ENCODE data around the gene BICC1. TPM values are rescaled to one million over a fixed set of nuclear protein-coding genes. Genes with fewer than 3 reads are reported as not detected.
A peak's percentile ranks its signal among the peaks of the same experiment; 100 is the strongest.

Gene BICC1
- total RNA-seq, 1 donor from 2014 or later: 8.8 TPM

DNA sequence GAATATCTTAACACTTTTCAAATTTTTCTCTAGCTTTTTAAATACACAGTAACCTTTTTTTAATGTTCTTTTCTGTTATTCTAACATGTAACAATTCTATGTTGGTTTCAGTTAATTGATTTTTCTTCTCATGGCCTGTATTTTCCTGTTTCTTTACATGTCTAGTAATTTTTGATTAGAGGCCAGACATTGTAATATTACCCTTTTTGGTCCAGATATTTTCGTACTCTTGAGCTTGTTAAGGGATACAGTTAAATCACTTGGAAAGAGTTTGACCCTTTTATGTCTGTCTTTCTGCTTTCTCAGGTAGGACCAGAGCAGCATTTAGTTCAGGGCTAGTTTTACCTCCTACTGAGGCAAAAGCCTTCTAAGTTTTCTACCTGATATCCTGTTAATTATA lies 45.0 kb downstream of the BICC1 start:
- DNase-seq (ENCODE audit: extremely low read depth, low read depth, low spot score): no peak

DNA sequence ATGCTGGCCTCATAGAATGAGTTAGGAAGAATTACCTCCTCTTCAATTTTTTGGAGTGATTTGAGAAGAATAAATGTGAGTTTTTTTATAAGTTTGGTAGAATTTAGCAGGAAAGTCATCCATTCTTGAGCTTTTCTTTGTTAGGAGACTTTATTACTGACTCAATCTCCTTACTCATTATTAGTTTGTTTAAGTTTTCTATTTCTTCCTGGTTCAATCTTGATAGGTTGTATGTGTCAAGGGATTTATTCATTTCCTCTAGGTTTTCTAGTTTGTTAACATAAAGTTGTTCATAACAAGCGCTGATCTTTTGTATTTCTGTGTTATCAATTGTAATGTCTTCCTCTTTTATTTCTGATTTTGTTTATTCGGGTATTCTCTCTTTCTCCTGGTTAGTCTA lies 47.4 kb downstream of the BICC1 start:
- DNase-seq (ENCODE audit: extremely low read depth, low read depth, low spot score): no peak

DNA sequence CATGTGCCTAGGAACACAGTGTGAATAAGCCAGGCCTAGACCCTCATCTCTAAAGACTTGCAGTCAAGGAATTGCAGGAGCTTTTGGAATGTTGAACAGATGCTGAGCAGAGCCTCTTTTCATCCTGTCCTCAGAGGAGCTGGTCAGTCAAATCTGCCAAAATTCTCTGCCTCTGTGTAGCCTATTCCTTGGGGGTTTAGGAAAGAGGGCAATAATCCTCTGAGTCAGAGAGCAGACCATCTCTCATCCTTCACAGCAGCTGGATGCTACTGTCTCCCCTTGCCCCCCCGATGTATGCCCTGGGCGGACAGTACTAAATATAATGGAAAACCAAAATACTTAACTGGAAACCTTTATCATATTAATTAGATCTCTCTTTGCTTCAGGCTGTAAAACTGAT lies 52.6 kb downstream of the BICC1 start:
- no peak for DNase-seq (ENCODE audit: extremely low read depth, low read depth, low spot score)

DNA sequence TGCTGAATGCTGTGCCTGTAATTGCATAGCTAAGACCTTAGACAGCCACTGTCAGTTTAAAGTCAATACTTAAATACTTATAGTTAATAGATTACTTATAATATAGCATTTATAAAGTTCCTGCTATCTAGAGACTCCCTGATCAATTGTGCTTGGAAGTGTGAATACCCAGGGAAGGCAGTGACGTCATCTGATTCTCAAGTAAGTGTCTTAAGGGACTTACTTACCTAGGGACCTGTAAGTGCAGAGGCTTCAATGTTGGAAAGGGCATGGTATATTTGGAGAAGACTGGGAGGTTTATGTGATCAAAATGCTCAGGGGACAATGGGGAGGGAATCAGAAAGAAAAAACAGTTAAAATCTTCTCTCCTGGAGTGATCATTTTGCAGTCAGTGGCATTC lies 55.0 kb downstream of the BICC1 start:
- no peak for DNase-seq (ENCODE audit: extremely low read depth, low read depth, low spot score)

DNA sequence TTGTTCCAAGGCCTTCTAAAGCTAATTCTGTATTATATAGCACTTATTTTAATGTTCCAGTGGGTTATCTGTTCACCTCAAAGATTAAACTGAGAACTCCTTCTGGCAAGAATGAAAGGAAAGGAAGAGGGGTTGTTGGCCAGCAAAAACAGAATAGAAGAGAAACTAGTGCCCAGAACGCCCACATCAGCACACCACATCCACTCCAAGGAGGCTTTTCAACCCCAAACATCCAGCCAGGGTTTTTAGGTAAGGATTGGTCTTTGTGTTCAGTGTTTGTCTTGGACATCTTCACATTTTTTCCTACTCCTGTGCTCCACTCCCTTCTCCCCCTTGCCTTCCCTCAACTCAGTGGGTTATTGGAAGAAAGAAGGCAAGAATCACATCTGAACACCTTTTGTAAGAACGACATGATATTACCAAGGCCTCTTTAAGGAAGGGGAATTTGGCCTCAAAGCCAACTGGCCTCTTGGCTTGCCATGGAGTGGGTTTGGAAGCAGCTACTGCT lies 55.8 kb downstream of the BICC1 start:
- no peak for DNase-seq (ENCODE audit: extremely low read depth, low read depth, low spot score)

DNA sequence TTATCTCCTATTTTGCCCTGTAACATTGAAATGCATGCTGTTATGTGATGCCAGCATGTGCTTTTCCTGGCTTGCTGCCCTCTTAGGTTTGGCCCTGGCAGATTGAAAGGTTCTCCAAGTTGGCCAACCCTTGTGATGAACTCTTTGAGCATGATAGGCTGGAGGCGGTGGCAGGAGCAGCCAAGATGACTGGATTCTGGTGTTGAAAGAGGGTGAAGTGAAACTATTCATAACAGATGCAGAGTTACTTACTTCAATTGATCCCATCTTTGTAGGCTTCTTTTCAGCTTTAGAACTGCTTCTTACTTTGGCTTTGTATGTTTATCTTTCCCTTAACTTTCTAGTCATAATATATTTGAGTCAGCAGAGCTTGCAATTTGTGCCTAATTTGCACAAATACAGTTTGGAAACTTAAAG lies 57.6 kb downstream of the BICC1 start:
- DNase-seq (ENCODE audit: extremely low read depth, low read depth, low spot score): no peak

DNA sequence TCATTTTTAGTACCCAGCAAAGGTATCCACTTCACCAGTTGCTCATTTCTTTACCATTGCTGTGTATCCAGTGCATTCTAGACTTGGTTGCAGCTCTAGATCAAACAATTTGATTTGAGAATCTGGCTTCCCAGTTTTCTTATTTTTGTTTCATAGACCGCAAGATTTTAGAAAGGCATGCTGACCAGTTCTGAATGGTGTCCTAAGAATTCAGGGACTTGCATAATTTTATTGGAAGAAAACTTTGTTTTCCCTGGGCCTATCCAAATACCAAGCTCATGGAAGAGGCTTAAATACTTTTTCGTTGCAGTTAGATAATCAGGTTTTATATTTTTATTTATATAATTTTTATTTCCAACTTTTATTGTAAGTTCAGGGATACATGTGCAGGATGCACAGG lies 58.3 kb downstream of the BICC1 start:
- DNase-seq (ENCODE audit: extremely low read depth, low read depth, low spot score): no peak

DNA sequence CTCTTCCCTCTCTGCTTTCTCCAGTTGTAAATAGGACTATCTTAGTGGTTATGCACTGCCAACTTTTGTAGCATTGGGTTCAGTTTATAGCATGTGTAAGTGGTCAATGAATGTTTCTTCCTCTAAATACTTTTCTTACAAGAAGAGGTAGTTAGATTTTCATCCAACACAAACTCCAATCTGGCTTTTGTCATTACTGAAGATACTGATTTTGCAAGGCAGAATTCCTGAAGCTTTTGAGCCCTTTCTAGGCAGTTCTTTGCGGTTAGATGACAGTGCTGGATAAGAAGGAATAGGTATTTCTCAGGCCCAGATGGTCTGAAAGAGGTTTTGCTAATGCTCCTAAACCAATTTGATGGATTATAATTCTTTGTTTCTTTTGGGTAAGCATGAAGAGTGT lies 60.5 kb downstream of the BICC1 start:
- DNase-seq (ENCODE audit: extremely low read depth, low read depth, low spot score): no peak

DNA sequence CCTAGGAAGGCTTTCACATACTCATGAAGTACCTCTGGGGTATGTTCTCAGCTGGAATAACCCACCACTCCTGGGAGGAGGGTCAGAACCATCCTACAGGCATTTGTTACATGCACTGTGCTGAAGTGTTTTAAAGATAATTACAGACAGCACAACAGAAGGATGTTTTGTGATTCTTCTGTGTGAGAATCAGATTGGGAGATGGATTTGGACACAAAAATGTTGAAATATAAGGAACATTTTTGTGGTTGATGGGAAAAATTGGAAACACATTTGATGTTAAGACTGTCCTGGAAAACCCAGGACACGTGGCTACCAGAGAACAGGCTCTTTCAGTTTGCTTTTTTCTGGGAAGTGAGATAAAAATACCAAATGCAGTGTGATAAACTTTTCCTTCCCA lies 61.4 kb downstream of the BICC1 start:
- no peak for DNase-seq (ENCODE audit: extremely low read depth, low read depth, low spot score)

DNA sequence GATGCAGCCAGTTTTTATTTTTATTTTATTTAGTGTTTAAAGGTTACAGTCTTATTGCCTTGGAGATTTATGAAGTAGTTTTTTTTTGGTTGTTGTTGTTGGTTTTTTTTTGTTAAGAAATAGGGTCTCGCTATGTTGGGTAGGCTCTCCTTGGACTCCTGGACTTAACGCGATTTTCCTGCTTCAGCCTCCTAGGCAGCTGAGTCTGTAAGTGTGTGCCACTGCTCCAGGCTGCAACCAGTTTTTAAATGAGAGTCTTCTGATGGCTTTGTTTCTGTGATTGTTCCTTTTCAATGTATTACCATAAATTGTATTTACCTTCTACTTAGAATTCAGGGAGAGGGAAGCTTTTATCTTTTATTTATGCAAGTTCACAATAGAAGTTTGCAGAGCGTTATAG lies 62.8 kb downstream of the BICC1 start:
- DNase-seq (ENCODE audit: extremely low read depth, low read depth, low spot score): no peak

DNA sequence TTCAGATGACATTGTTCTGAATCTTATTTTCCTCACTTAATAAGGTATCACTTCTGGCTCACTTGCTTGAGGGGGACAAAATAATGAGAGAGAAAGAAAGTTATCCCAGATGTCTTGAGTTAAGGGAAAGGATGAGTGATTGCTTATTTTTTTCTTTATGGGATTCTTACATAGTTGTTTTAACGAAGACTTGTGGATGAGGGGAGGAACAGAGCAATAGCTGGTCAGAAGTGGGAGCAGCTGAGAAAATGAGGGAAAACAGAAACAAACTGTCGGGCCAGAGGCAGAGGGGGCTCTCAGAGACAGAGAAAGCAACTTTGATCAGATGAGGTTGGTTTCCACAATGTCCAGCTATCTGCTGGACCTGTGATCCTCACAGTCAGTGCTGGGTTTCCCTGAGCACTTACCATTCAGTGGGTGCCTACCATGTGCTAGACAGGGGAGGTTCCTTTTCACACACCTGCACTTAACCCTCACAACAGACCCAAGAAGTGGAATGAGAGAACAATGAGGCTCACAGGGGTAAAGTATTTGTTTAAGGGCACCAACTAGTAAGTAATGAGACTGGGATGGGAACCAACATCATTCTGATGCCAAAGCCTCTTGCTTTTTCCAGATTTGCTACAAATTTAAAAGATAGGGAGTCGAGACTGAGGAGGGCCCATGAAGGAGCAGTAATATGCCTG lies 64.2 kb downstream of the BICC1 start:
- DNase-seq (ENCODE audit: extremely low read depth, low read depth, low spot score): no peak

DNA sequence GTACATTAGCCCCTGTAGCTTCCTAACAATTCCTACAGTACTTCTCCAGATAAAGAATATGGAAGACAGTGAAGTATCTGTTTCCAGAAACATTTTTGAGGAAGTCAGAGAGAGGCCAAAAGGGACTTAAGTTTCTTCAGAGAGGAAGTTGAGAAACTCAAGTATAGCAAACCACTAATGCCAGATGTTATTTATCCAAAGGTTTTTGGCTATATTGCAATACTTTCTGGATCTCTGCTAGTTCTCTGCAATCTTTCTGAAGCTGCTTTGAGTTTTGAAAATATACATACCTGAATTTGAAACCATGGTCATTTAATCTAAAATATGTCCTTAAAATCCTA lies 64.7 kb downstream of the BICC1 start:
- DNase-seq (ENCODE audit: extremely low read depth, low read depth, low spot score): no peak

DNA sequence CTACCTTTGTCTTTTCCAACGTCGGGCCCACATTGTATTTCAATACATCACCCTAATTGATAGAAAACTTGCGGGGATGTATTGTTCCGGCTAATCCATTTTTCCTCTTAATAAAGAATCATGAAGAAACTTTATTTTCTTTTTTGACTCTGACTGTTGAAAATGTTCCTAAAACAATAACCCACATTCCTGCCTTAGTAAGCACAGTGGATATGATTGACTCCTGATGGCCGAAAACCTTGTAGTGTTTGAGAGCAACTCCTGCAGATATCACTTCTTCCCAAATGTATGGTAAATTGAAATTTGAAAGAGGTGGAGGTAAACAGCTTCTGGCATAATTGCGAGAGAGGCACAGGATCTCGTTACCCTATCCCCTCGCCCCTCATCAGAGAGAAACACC lies 65.7 kb downstream of the BICC1 start:
- no peak for DNase-seq (ENCODE audit: extremely low read depth, low read depth, low spot score)

DNA sequence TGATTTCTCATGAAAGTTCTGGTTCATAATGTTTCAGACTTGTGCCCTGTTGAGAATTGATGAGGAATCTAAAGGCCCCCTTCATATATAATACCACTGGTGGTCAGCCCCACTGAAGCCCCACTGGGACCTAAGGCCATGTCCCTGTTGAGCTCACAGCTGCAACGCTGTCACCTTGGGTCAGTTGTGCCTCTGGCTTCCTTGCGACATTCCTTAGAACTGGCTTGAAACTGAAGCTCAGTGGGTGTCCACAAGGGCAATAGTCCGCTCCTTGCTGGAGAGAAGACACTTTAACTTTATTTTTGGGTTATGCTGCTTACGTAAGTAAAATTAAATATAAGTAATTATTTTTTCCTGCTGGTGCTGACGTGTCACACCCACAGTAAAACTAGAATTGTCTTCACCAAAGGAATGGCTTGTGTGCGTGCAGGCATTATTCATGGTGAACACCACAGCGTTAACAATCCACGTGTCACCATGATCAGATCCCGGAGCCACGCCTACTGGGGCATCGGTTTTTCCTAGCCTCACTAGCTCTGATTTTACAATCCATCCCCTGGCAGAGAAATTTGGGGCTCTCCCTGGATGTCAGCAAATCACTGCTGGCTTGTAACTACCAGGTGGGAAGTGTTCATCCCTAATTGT lies 66.5 kb downstream of the BICC1 start:
- DNase-seq (ENCODE audit: extremely low read depth, low read depth, low spot score): no peak

DNA sequence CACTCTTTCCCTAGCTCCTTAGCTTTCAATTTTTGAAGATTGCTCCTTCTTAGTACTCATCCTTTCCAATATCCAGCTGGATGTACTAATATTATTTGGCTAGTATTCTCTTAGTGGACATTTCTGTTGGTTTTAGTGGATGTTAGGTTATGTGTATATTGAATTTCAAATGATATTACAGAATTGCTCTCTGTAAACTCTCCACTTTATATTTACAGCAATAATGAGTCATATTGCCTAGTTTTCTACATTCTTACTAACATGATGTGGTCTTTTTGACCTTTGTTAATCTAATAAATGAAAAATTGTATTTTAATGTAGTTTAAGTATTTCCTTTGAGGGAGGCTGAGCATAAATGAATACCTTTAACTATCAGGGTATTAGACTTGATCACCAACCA lies 69.4 kb downstream of the BICC1 start:
- no peak for DNase-seq (ENCODE audit: extremely low read depth, low read depth, low spot score)

DNA sequence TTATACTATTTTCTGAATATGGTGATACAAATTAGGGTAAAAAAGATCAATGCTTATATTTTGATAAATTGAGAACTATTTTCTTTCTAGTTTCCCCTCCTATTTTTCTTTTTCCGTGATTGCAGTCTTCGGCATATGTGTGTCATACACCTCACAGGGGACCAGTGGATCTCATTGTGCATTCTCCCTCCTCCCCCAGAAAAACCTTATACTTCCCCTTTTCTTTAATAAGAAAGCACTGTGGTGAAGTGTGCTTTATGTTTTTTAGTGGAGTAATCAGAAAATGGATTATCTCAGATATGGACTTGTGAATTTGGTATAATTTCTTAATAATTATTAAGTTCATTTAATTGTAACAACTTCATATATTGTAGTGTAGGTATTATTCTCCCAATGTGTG lies 72.8 kb downstream of the BICC1 start:
- no peak for DNase-seq (ENCODE audit: extremely low read depth, low read depth, low spot score)

DNA sequence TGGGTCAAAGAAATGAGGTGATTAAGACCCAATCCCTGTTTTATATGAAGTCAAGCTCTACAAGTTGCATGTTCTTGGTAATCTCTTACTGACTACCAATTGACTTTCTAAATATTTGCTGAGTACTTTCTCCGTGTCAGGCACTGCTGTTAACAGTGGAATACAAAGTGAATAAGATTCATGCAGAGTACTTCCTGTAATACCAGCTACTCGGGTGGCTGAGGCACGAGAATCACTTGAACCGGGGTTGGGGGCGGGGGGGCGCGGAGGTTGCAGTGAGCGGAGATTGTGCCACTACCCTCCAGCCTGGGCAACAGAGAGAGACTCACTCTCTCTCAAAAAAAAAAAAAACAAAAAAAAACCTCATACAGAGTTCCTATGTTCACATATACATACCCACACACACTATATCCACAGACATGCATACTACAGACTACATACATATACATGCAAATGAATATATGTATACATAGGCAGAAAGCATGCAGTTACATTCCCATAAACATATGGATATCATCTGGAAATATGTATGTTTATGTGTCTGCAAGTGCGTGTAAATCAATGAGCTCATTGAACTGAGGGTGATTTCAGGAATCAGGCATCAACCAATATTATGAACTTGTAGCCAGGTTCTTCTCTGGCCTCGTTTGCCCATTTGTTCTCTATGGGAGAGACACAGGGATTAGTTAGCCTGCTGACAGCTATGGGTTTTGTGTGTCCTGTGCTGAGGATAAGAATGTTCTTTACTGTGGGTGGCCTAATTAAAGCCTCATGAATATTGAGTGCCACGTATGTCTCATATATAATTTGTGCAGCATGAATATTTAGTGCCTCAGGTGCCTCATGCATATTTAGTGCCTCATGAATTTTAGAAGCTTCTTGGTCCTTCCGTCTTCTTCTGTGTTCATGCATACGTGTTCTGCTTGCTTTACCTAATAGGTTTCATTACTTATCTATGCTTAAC lies 73.9 kb downstream of the BICC1 start:
- DNase-seq (ENCODE audit: extremely low read depth, low read depth, low spot score): no peak

DNA sequence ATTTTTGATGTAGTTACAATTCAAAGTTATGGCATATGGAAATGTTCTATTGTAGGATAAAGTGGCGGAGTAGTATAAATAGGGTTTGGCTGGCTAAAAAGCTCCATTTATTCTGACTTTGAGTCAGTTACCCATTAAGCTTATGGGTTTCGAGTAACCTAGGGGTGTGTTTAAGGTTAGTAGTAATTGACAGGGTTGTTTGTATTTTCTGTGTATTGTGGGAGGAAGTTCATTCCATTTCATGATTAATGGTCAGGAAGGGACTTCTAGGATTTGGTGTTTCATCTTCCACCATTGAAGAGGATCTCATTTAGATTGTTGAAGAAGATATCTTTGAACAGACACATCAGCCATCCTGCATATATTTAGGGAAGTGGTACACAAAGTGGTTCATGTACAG lies 75.0 kb downstream of the BICC1 start:
- DNase-seq (ENCODE audit: extremely low read depth, low read depth, low spot score): no peak

DNA sequence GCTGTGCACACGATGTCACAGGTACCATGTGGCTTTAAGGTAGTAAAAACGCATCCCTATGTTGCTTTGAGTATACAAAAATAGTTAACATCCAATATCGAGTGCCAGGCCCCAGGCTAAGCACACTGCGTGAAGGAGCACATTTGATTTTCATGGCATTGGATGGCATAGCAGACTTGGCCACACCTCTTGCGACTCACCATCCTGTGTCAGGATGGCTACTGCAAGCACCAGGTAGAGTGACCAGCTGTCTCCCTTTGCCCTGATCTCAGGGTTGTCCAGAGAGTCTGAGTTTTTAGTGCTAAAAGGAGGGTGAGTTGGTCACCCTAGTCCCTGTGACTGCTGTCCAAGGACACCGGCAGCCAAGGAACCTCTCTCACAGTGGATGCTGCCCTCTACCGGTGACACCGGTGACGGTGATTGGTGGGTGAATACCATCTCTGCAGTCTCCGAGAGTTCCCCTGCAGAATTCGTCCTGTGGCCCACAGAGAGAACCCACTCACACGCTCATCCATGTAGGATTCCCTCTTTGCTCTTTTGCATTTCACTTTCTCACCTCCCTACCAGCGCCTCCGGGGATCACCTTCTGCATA lies 76.1 kb downstream of the BICC1 start:
- DNase-seq (ENCODE audit: extremely low read depth, low read depth, low spot score): no peak

DNA sequence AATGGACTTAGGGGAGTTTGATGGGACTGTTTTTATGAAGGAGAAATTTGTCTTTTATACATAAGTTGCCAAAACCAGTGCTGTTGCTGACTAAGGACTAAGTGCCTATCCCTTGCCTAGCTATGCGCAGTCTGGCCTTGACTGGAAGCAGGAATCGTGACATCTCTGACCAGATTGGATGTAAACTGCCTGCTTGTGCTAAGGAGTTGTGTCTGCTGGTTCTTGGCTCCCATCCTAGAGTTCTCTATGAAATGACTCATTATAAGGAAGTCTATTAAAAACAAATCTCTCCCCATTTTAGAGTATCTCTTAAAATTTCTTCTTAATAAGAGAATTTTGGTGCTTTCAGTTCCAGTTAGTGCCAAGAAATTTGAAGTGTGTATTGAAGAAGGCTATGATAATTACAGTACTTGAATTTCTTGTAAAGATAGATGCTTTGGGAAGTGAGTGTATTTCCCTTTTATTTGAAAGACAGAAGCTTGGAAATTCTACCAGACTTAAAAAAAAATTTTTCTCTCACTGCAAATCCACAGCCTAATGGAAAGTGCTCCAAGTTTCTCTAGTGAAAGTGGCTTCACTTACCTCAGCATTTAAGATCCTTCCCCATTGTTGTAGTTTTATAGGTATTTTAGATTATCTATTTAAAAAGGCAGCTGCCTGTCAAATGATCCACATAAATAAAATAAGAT lies 77.6 kb downstream of the BICC1 start:
- DNase-seq (ENCODE audit: extremely low read depth, low read depth, low spot score): peak; percentile 18

DNA sequence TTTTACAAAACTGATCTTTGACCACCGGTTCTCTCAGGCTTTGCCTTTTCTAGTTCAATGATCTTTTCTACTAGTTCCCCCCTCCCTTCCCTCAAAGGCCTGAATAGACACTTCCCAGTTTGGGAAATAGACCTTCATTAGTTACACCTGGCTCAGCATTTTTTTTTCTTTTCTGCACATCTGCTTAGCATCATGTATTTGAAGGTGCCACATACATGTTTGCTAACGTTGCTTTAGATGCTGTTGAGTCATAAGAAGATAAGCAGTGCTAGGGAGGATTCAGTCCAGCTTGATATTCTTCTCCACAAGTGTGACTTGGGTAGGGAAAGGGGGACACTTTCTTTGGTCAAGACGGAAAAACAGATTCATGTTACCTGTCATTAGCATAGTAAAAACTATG lies 78.3 kb downstream of the BICC1 start:
- no peak for DNase-seq (ENCODE audit: extremely low read depth, low read depth, low spot score)
